ENCODE measurements around the gene PRMT9.

PRMT9 gene

DNA sequence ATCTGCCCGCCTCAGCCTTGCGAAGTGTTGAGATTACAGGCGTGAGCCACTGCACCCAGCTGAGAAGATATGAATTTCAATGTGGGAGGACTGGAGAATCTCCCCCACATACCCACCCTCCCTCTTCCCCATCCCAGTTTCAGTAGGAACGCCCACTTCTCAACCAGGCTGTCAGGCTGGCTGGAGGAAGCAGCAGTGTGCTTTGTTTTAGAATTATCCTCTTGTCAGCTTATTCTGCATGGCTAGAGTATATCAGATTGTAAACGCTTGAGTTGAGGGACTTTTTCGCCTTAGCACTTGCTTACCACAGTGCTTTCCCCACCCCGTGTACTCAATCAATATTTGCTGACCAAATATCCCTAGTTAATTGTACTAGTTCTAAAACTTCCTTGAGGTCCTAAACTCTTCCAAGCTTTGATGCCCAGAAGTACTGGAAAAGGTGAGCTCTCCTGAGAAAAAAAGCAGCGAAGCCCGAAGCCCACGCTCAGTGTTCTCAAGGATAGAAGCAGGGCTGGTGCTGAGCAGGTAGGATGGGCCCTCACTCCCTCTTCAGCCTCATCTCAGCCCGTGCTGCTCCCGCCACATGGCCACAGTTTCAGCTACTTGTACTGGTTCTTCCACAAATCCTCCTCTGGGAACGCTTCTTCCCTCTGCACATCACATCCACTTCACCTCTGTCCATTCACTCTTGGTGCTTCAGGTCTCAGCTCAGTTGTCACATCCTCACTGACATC, 40.7 kb upstream of the PRMT9 start:
- H3K4me3 ChIP-seq (ENCODE audit: low read depth, low read length): no peak overlapping the region
- TF ChIP-seq, protein P1, sequence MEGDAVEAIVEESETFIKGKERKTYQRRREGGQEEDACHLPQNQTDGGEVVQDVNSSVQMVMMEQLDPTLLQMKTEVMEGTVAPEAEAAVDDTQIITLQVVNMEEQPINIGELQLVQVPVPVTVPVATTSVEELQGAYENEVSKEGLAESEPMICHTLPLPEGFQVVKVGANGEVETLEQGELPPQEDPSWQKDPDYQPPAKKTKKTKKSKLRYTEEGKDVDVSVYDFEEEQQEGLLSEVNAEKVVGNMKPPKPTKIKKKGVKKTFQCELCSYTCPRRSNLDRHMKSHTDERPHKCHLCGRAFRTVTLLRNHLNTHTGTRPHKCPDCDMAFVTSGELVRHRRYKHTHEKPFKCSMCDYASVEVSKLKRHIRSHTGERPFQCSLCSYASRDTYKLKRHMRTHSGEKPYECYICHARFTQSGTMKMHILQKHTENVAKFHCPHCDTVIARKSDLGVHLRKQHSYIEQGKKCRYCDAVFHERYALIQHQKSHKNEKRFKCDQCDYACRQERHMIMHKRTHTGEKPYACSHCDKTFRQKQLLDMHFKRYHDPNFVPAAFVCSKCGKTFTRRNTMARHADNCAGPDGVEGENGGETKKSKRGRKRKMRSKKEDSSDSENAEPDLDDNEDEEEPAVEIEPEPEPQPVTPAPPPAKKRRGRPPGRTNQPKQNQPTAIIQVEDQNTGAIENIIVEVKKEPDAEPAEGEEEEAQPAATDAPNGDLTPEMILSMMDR (IDR thresholded peaks at IDR 0.05; ENCODE audit: low read depth, low read length): no peak

DNA sequence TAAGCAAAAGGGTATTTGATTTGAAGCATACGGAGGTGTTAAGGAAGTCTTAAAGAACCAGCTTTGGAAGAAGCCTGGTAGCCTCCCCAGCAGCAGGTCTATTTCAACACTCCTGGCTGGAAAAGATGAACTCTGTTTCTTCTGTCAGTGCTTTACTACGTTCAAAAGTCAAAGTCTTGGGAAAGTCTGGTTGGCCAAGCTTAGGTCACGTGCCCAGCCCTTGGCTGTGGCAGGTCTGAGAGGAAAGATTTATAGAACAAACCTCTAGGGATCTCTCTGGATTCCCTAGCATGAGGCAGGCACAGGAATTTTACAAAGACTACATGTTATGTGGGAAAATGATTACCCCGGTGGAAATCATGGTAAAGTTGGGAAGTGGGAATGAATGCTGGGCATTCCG, 39.4 kb upstream of the PRMT9 start:
- TF ChIP-seq, protein P1 (IDR thresholded peaks at IDR 0.05; ENCODE audit: low read depth, low read length): no peak
- no peak overlapping the region for H3K4me3 ChIP-seq (ENCODE audit: low read depth, low read length)

DNA sequence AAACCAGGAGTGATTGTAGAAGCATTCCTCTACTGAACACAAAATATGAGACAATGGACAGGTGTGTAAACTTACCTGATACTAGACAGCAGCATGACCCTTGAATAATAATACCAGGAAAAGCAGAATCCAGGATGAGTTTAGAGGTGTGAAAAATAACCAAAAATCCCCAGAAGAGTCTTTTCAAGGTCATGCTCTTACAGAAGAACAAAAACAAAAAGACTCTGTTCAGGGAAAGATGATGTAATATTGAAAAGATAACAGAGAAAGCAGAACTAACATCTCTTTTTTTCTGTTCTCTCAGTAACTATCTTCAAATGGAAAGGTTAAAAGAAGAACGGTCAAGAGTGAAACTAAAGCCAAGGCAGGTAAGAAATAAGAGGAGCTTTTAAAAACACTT, 33.9 kb upstream of the PRMT9 start:
- TF ChIP-seq, protein P1 (IDR thresholded peaks at IDR 0.05; ENCODE audit: low read depth, low read length): no peak
- no peak overlapping the region for H3K4me3 ChIP-seq (ENCODE audit: low read depth, low read length)

DNA sequence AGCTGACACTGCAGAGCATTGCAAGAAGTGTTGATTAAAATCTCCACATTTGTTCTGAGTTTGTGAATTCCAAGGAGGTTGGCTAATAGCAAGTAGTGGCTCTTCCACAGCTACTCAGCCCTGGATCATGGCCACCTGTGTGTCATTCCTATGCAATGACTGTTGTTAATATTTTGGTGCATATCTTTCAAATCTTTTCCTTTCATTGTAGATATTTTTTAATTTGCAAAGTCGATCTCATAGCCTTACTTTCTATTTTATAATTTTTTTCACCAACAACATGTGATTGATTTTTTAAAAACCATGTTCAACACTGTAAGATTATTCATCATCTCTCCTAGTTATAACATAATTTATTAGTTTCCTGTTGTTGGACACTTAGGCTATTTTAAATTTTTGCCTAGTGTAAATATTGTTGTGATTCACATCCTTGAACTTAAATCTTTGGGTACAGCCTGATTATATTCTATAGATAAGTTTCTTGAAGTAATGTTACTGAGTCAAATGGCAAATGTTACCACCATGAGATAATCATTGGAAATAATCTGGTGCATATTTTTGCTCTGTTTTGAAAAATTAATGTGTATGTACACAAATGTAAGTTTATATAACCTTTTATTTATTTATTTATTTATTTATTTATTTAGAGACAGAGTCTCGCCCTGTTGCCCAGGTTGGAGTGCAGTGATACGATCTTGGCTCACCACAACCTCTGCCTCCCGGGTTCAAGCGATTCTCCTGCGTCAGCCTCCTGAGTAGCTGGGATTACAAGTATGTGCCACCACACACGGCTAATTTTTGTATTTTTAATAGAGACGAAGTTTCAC, 30.8 kb upstream of the PRMT9 start:
- TF ChIP-seq, protein P1 (IDR thresholded peaks at IDR 0.05; ENCODE audit: low read depth, low read length): no peak
- H3K4me3 ChIP-seq (ENCODE audit: low read depth, low read length): no peak overlapping the region

DNA sequence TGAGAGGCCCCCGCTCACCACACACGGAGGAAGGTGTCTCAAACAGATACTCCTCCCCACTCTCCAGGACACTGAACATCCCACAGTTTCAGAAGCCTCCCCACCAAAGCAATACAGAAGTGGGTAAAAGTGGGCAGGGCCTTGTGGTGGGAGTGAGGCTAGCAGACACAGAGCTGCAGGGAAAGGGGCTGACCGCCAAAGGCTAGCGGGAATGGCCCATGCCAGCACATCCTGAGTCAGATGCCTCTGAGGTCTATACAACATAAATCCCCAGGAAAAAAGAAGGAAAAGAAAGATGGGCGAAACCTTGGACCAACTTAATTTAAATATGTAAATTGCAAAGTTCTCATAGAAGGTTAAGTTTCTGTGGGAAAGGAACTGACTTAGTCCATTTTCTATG, 26.0 kb upstream of the PRMT9 start:
- H3K4me3 ChIP-seq (ENCODE audit: low read depth, low read length): no peak overlapping the region
- TF ChIP-seq, protein P1 (IDR thresholded peaks at IDR 0.05; ENCODE audit: low read depth, low read length): no peak

DNA sequence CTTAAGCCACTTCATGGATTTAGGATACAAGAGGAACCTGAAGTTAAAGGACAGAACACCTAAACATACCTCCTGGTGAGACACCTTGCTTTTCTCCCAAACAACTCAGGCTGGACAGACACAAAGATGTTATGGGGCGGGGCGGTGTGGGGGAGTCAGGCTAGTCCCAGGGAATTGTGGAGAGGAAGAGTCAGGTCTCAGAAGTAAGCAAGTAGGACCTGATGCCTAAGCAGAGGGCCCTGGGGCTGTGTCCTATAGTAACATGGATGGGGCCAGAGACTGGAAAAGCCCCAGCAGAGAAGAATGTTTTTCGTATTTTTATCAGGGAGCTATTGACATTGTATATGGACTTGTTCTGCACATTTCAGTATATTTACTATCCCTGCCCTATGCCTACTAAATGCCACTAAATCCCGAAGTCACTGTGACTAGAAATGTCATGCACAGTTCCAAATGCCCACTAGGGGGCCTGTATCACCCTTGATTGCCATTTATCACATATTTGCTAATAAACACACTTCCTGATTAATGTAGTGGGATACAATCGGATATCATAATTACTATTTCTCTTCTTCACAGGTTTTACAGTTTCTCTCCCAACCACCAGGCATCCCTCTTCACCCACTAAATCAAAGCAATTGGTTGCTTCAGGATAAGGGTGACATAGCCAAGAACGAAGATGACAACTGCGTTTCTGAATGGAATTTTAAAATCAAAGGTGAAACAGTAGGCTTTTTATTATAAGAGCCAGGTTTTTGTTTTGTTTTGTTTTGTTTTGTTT, 24.1 kb upstream of the PRMT9 start:
- TF ChIP-seq, protein P1 (IDR thresholded peaks at IDR 0.05; ENCODE audit: low read depth, low read length): peak; percentile 49; the same call in 1 of the 2 replicates

More for the DNA sequence above, 24.1 kb upstream of the PRMT9 start:
- no peak overlapping the region for H3K4me3 ChIP-seq (ENCODE audit: low read depth, low read length)
